Measurements from ENCODE around the gene ILKAP. TPM values are rescaled to one million over a fixed set of nuclear protein-coding genes. Genes with fewer than 3 reads are reported as not detected.

The ILKAP gene
- total RNA-seq, 3 donors from 2014 or later, result 33.2 to 55.7 (median 39.9) TPM

GRCh38 chr2:238123991-238124470, 79.5 kb downstream of the ILKAP start:
- TF ChIP-seq, protein P1, sequence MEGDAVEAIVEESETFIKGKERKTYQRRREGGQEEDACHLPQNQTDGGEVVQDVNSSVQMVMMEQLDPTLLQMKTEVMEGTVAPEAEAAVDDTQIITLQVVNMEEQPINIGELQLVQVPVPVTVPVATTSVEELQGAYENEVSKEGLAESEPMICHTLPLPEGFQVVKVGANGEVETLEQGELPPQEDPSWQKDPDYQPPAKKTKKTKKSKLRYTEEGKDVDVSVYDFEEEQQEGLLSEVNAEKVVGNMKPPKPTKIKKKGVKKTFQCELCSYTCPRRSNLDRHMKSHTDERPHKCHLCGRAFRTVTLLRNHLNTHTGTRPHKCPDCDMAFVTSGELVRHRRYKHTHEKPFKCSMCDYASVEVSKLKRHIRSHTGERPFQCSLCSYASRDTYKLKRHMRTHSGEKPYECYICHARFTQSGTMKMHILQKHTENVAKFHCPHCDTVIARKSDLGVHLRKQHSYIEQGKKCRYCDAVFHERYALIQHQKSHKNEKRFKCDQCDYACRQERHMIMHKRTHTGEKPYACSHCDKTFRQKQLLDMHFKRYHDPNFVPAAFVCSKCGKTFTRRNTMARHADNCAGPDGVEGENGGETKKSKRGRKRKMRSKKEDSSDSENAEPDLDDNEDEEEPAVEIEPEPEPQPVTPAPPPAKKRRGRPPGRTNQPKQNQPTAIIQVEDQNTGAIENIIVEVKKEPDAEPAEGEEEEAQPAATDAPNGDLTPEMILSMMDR (IDR thresholded peaks at IDR 0.05), result no peak
- ATAC-seq (no peak), DNase-seq (peak in 2 of 3 donors; percentile 14 to 29)
- H3K4me1 ChIP-seq (ENCODE audit: low read depth), result no peaks in the 10 kb centered on the region
- no peaks in the 10 kb centered on the region for H3K9me3 ChIP-seq
- no peak overlapping the region for H3K4me3 ChIP-seq
- no peaks in the 10 kb centered on the region for H3K36me3 ChIP-seq (ENCODE audit: low read depth)
- intact Hi-C loops (cut with DNase I, micrococcal nuclease), result no loop called here

GRCh38 chr2:238123218-238123971, 80.1 kb downstream of the ILKAP start:
- peak in 2 of 3 donors; percentile 1 to 29 for DNase-seq
- no peaks in the 10 kb centered on the region for H3K9me3 ChIP-seq

GRCh38 chr2:238122287-238123217, 80.9 kb downstream of the ILKAP start:
- H3K4me1 ChIP-seq (ENCODE audit: low read depth), result no peaks in the 10 kb centered on the region
- H3K4me3 ChIP-seq, result no peak overlapping the region

More at GRCh38 chr2:238123218-238123971, 80.1 kb downstream of the ILKAP start:
- Histone ChIP-seq H3K36me3 (ENCODE audit: low read depth) (no peaks in the 10 kb centered on the region), H3K4me1 (ENCODE audit: low read depth) (no peaks in the 10 kb centered on the region), H3K4me3 (no peak overlapping the region)
- TF ChIP-seq, protein P1 (IDR thresholded peaks at IDR 0.05), result no peak
- intact Hi-C loops (cut with DNase I, micrococcal nuclease), result no loop called here
- ATAC-seq, result no peak

GRCh38 chr2:238121511-238122286, 81.8 kb downstream of the ILKAP start:
- no peaks in the 10 kb centered on the region for H3K36me3 ChIP-seq (ENCODE audit: low read depth)
- TF ChIP-seq, protein P1 (IDR thresholded peaks at IDR 0.05), result no peak

More at GRCh38 chr2:238122287-238123217, 80.9 kb downstream of the ILKAP start:
- ATAC-seq (no peak), DNase-seq (peak in 2 of 3 donors; percentile 14 to 47)
- H3K9me3 ChIP-seq, result no peaks in the 10 kb centered on the region
- intact Hi-C loops (cut with DNase I, micrococcal nuclease), result no loop called here
- H3K36me3 ChIP-seq (ENCODE audit: low read depth), result no peaks in the 10 kb centered on the region
- TF ChIP-seq, protein P1 (IDR thresholded peaks at IDR 0.05), result no peak

More at GRCh38 chr2:238121511-238122286, 81.8 kb downstream of the ILKAP start:
- intact Hi-C loops (cut with DNase I, micrococcal nuclease), result no loop called here
- Histone ChIP-seq H3K9me3 (no peaks in the 10 kb centered on the region), H3K4me3 (no peak overlapping the region), H3K4me1 (ENCODE audit: low read depth) (no peaks in the 10 kb centered on the region)
- no peak for ATAC-seq
- DNase-seq, result peak in 2 of 3 donors; percentile 5 to 25
